ENCODE measurements around the gene RBKS.
"Not testable (repeated sequence)": the region's sequence is repeated elsewhere in the genome, so short reads cannot be mapped to it uniquely, and the experiment has no call there.

The RBKS gene

DNA sequence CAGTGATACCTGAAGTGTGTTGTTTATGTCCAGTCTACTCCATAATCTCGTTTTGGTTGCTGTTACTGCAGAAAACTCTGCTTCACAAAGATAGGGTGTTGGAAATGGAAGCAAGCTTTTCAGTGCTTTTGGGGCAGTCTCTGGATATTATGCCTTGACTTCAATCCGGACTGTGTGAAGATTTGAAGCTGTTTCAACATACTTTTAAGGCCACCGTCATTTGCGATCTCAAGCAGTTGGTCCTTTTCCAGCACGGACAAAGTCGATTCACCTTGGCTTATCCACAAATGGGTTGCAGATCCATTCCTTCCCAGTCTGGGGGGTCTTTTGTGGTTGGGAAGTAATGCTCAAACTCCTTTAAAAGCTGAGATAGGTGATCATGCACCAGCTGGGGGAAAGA is 20.4 kb downstream of the RBKS start:
- DNase-seq: no peak

DNA sequence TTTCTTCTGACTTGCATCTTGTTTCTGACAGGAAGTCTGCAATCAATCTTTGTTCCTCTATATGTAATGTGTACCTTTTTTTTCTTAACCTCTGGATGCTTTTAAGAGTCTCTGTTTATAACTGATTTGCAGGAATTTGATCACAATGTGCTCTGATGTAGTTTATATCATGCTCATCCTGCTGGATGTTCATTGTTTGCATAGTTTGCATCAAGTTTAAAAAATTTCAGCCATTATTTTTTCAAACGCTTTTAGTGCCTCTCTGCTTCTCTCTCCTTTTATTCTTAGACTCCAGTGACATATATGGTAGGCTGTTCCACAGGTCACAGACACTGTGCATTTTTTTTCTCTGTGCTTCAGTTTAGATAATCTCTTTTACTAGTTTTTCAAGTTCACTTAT is 23.9 kb downstream of the RBKS start:
- no peak for DNase-seq

DNA sequence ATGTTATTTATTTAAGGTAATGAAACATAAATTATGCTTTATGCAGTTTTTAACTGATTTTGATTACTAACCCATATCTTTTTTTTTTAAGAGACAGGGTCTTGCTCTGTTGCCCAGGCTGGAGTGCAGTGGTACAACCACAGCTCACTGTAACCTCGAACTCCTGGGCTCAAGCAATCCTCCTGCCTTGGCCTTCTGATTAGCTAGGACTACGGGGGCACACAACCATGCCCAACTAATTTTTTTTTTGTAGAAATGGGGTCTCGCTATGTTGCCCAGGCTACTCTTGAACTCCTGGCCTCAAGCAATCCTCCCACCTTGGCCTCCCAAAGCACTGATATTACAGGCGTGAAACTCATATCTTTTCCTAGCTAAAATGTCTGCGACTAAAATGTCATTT is 26.2 kb downstream of the RBKS start:
- DNase-seq: not testable (repeated sequence)

DNA sequence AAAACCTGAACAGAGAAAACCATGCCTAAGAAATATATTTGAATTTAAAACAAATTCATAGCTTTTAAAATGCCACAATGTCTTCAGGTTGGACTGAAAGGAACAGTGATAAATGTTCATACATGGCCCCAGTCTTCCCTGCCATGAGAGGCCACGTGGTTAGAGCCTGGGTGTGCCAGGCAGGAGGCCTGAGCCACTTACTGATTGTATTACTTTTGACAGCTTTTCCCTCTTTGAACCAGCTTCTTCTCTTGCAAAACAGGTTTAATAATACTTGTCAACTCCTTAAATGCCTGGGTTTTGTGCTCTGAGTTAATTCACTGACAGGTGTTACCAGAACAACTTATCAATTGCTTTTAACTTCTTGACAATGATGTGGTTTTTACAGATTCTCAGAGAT is 27.0 kb downstream of the RBKS start:
- DNase-seq: no peak

DNA sequence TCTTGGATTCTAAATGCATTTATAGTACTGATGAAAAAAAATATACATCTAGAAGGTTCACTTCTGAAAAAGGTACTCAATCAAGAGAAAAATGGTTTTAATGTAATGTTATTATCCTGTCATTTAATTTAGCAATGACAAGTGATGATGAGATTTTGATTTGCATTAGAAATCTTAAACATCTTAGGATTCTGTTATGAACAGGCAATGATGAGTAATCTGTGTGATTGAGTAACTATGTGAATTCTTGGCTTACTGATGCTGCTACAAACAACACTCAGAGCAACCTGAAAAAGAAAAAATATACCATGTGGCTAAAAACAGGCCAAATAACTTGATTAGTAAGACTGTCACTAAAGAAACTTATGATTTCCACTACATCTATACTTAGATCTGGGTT is 30.1 kb downstream of the RBKS start:
- peak; percentile 80 to 85 for DNase-seq

DNA sequence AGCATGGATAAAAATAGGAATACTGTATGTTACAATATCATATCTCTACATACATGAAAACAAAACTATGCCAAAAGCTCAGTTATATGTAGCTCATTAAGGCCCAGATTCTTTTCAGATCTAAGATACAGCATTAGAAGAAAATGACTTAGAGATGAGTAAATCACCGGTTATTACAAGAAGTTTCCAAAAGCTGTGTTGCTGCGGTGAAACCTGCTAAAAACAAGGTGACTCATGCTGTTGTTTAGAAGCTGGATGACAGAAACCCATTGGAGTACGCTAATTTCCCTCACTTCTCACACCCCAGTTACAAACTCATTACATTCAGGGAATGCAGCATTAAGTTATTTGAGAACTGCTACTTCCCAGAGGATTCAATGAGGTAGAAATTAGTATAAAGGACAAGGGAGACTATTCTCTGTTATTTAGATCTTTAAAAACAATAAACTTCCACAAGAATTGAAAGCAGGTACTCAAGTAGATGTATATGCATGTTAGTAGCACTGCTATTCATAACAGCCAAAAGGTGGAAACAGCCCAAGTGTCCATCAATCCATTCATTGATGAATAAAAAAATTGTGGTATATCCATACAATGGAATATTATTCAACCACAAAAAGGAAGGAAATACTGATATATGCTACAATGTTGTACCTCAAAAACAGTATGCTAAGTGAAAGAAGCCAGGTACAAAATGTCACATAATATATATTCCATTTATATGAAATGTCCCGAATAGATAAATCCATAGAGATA is 32.6 kb downstream of the RBKS start:
- no peak for DNase-seq

DNA sequence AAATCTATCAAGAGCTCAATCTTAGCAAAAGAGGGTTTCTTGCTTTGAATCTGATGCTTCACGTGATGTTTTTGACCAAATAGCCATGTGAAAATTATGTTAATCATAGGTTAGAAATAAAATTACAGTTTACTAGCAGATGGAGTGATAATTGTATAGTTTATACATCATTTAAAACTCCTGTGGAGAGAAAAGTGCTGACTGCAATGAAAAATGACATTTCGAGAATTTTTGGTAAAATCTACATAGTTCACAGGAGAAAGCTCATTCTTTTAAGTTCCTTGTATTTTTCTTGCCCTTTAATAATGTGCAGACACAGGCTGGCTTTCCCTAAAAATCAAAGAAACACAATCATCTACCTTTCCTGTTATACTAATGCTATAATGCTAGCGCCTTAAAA is 33.2 kb downstream of the RBKS start:
- DNase-seq: no peak

DNA sequence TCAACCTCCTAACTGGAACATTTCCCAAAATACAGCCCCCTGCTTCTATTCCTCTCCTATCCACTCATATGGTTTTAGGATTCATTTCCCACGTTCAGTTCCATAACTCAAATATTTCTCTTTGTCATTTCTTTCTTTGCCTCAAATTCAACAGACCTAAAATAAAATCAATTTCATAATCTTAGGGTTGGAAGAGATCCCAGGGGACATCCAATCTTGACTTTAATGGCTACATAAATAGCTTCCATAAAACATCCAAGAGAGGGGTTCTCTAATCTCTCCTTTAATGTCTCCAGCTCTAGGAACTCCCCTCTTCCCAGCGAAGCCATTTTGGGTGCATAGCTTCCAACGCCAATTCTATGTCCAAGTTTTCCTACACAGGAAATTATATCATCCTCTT is 33.8 kb downstream of the RBKS start:
- no peak for DNase-seq

DNA sequence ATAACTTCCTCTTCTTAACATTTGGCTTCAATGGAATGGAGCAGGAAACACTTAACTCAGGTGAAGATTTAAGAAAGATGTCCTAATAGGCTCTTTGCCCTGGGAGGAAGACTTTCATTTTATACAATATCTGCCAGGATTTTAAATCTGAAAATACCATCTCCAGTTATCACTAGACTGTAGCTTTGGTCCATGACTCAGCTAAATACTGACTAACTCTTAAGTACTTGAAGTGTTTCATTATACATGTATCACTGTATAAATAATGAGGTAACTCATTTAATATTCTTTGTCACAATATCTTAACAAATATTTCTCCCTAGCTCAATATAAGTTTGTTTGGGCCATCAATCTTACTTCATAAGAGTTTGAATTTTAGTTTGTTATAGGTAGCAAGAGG is 34.7 kb downstream of the RBKS start:
- DNase-seq: no peak

DNA sequence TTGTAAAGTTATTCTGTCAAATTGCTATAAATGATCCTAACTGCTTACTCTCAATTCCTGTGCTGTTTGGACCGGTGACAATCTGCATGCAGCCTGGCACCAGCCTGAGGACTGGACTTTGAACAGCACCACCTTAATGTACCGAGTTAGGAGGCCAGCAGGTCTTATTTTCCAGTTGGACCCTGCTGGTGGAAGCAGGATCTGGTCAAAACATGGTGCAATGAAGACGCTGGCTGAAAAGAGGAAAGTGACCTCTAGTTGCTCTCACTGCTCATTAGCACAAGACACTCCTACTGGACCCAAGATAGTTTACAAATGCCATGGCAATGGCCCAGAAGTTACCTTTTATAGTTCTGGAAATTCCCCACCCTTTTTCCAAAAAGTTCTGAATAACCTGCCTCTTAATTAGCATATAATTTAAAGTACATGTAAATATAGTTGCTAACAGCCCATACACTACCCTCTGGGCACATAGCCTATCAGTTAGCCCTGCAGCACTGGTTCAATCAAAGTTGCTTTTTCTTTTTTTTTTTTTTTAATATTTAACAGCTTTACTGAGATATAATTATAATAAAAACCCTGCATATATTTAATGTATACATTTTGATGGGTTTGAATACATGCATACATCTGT is 35.8 kb downstream of the RBKS start:
- peak; percentile 67 to 76 for DNase-seq

DNA sequence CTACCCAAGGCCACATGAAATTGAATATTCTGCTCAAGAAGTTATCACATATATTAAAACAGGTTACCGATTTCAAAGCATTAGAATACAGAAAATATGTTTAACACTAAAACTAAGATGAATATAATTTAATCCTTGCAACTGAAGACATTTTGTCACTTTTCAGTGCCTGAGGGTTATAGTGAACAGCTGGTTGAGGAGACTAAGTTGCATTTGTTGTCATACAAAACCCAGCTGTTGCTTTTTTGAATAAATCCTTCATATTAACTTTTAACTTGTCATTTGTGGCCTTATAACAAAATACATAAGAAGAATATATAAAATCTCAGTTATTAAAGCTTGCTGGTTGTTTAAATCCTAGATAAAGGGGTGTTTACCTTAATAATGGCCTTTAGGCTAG is 37.5 kb downstream of the RBKS start:
- no peak for DNase-seq

DNA sequence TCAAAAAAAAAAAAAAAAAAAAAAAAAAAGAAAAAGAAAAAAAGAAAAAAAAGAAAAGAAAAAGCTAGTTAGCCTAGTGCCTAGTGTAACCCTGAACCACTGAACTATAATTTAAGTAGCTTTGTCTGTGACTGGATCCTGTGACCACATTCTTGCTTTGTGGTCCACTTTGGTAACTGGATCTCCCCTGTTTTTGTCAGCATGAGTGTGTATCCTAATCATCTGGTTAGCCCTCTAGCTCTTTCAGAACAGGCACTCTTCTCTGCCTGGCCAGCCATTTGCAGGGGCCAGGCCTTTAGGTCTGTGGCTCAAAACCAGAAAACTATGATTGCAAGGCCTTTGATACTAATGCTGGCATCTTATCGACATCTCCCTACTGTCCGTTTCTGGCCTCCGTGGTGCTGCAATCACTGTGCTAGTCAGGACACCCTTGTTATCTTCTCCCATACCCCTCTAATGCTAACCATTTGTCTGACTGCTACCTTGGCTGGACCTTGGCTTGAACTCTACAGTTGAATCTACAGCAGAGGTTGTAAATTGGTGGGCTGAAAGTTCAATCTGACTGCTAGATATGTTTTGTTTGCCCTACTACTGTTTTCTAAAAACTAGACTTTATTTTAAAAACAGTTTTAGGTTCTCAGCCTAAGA is 40.5 kb downstream of the RBKS start:
- DNase-seq: no peak

DNA sequence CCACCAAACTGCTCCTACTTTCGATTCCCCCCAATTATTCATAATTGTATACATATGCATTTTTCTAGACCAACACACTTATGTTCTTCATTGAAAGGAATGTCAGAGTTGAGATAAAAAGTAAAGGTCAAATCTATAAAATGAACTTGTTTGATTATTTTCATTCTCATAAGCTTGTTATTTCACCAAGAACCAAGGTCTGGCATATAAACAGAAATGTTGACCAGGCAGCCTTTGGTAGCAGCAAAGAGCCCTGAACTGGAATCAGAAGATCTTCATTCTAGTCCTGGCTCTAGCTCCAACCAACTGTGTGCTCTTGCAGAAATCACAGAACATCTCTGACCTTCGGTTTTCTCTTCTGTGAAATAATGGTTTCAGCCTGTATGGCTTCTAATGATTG is 42.9 kb downstream of the RBKS start:
- no peak for DNase-seq

DNA sequence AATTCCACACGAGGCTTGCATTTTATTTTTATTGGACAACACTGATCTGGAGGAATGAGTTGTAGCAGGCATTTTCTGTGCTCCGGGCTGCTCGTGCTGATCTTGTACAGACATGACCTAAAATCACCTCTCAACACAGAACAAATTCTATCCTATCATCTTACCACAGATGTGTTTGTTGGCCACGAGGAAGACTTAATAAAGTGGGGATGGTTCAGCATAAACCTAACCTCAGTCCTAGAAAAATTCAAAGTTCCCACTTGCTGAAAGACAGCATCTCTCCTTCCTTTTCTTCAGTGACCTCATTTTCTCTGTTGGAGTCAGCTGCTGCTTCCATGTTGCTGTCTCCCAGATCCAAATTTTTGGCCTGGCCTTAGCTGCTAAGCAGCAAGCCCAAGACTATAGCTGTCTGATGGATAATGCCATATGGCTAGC is 45.3 kb downstream of the RBKS start:
- no peak for DNase-seq

DNA sequence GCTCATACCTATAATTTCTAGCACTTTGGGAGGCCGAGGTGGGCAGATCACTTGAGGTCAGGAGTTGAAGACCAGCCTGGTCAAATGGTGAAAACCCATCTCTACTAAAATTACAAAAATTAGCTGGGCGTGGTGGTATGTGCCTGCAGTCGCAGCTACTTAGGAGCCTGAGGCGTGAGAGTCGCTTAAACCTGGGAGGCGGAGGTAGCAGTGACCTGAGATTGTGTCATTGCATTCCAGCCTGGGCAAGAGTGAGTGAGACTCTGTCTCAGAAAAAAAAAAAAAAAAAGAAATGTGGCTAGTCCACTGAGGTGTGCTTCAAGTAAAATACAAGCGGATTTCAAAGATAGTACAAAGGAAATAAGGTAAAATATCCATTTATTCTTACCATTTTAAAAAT is 46.2 kb downstream of the RBKS start:
- no peak for DNase-seq

DNA sequence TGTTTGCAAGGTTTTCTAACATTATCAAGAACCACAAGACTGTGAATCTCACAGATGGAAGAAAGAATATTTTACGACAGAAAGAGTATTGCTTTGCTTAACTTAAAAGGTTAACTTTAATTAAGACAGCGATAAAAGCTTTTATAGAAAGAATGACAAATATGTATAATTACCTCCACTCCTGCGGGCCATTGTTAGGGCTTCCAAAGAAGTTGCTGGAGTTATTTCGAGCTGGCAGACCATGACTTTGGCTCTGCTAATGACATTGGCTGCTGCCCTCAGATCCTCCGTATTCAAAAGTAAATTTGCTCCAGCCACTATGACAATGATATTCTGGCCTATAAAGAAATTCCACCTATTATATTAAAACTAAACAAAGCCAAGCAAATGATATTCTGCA is 47.3 kb downstream of the RBKS start:
- no peak for DNase-seq

DNA sequence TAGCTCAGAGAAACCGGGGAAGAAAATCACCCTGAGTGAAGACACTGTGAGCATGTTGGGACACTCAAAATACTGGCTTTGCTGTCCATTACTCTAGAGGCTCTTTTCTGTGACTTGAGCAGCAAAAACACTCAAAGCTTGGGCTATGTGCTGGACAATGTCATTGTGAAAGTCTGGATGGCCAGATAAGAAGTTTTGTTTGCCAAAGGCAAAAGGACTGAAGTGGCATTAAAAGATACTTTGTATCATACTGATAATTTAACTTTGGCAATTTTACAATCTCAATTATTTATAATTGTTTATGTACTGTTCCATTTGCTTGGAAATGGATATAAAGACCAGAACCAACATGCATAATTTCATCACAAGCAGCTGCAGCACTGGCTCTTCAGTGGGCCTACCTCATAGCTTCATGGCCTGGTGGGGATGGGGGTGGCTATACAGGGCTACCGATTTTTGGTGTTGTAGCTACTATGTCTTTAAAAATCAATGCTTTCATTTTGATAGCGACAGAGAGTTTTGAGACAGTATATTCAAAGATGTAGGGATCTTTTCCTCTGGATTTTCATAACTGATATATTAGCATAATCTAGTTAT is 51.1 kb downstream of the RBKS start:
- DNase-seq: no peak

DNA sequence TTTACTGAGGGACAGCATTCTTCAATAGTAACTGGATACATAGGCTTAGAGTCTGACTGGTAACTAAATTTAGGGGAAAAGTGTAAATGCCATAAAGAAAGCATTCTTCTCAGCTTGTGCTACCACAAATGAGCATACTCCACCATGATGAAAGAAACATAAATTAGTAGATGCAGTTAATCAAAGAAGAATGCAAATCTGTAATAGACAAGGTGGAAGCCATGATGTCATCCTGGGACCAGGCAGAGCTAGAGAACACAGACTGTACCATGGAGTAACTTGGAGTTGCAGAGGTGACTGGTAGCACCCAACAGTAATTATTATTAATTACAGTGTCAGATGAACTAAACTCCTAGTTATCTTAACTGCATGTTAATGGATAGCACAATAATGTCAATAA is 51.7 kb downstream of the RBKS start:
- DNase-seq: no peak

DNA sequence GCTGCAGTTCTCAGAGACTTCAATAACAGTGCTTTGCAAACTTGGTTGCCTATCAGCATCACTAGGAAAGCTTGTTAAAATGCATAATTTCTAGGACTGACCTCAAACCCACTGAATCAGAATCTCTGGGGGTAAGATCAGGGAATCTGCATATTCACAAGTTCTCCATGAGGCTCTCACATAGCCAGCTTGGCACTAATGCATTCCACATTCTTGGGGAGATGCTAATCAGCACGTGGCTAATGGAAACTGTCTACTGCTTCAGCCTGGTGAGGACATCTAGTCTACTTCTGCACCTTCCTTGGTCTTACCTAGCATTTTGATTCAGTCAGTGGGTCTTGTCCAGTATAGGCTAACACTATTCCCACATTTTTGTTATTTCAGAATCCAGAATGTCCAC is 56.3 kb downstream of the RBKS start:
- no peak for DNase-seq

DNA sequence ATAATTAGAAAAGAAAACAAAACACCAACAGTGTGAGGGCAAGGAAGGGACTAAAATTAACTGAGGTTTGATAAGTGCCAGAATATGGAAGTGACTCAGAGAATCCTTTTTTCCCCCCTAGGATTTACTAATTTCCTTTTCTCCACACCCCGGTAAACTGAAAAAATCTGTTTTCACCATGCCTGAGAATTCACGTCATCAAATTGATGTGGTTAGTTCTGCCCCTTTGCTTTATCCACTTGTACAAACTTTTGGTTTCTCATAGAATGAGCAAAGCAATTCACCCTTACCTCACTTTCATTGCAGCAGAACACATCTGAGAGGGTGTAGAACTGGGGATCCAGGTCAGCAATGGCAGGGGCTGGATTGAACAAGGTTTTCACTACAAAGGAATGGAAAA is 57.8 kb downstream of the RBKS start:
- peak; percentile 16 to 49 for DNase-seq

DNA sequence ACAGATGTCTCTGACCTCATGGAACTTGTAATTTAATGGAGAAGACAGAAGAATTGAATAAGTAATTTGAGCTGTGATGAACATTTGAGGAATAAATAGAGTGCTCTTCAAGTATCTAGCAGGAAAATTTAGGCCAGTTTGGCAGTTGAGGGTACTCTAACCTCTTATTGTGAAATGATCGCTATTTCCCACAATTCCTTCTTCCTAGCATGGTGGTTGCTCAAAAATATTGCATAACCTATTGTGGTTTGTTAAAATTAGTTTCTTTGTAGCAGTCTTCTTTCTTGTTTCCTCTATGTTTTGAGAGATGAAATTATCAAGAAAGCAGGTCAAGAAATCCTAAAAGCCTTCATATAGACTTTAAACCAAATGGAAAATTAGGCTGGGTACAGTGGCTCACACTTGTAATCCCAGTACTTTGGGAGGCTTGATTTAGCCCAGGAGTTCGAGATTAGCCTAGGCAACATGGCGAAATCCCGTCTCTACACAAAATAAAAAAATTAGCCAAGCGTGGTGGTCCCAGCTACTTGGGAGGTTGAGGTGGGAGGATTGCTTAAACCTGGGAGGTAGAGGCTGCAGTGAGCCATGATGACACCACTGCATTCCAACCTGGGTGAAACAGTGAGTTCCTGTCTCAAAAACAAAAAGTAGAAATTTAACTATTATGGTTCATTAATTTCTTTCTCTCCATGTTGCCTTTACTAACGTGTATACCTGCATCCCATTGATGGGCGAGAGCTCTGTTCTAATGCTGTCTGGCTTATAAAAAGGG is 58.7 kb downstream of the RBKS start:
- peak; percentile 58 to 70 for DNase-seq

DNA sequence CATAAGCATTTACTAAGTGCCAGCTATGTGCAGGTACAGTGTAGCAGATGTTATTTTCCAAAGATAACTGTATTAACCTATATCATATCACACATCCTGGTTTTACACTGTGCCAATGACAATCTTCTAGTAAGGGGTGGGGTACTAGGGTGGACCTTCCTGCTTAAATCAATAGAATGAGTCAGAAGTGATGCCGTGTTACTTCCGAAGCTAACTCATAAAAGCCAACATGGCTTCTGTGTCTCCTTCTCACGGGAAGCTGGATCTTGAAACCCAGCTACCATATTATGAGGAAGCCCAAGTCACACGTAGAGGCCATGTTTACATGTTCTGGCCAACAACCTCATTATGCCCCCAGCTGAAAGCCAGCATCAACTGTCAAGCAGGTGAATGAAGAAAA is 59.5 kb downstream of the RBKS start:
- no peak for DNase-seq

DNA sequence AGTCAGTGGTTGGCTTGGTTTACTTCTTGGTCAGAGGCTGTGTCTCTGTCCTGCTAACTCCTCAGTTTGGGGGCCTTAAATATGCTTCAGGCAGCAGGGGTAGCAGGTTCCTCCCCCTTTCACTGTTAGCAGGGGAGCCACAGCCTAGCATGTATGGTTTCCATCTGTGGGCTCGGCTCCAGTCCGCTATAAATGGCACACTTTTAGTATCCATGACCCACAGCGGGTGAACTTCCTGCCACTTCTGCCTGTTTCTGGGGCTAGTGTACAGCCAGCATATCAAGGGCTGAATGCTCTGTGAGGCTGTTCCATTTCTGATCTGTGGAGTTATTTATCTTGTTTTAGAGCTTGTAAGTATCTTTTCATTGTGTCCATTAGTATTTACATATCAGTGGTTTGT is 60.4 kb downstream of the RBKS start:
- no peak for DNase-seq

Data from inflammatory macrophage treated with lipopolysaccharide for 1 hour (primary cell).